H9 (cell line): Measurements from ENCODE around the gene ACSBG1. TPM values are rescaled to one million over a fixed set of nuclear protein-coding genes. Genes with fewer than 3 reads are reported as not detected.

Source experiments
- DNase-seq: peaks from one replicate; pipeline ENCODE4 v3.0.0-alpha.2; 2017
- H2AFZ ChIP-seq: one replicate; pipeline ENCODE4 v1.6.1; 2013; ENCODE audit warnings: mild to moderate bottlenecking, low read length, control low read depth, moderate library complexity
- H2AK5ac ChIP-seq: 2 replicates; pipeline ENCODE4 v1.6.1; 2013; ENCODE audit warnings: low read length, control low read depth, mixed read lengths; ENCODE audit not compliant: insufficient read length
- H2BK120ac ChIP-seq: one replicate; pipeline ENCODE4 v1.6.1; 2013; ENCODE audit warnings: low read depth, mild to moderate bottlenecking, low read length, control low read depth, inconsistent platforms; ENCODE audit not compliant: poor library complexity, severe bottlenecking
- H2BK12ac ChIP-seq: 2 replicates; pipeline ENCODE4 v1.6.1; 2013; ENCODE audit warnings: low read length, control low read depth, mixed read lengths, low read depth; ENCODE audit not compliant: insufficient read length
- H2BK15ac ChIP-seq: 2 replicates; pipeline ENCODE4 v1.6.1; 2013; ENCODE audit warnings: low read depth, low read length, control low read depth
- H2BK20ac ChIP-seq: one replicate; pipeline ENCODE4 v1.6.1; 2013; ENCODE audit warnings: low read depth, mild to moderate bottlenecking, low read length, control low read depth, inconsistent platforms; ENCODE audit not compliant: poor library complexity, severe bottlenecking
- H2BK5ac ChIP-seq: 2 replicates; pipeline ENCODE4 v1.6.1; 2013; ENCODE audit warnings: low read length, control low read depth, mixed read lengths; ENCODE audit not compliant: insufficient read length
- H3K14ac ChIP-seq: 2 replicates; pipeline ENCODE4 v1.6.1; 2013; ENCODE audit warnings: low read length, control low read depth; ENCODE audit not compliant: insufficient read depth
- H3K18ac ChIP-seq: 2 replicates; pipeline ENCODE4 v1.6.1; 2013; ENCODE audit warnings: low read depth, mild to moderate bottlenecking, mixed read lengths, low read length, control low read depth; ENCODE audit not compliant: insufficient read length
- H3K23ac ChIP-seq: 2 replicates; pipeline ENCODE4 v1.6.1; 2013; ENCODE audit warnings: low read length, control low read depth, mixed read lengths, low read depth; ENCODE audit not compliant: insufficient read length
- H3K23me2 ChIP-seq: 2 replicates; pipeline ENCODE4 v1.6.1; 2013; ENCODE audit warnings: low read depth, mild to moderate bottlenecking, mixed read lengths, low read length, control low read depth; ENCODE audit not compliant: insufficient read length, poor library complexity, severe bottlenecking
- H3K27ac ChIP-seq: 2 replicates; pipeline ENCODE4 v1.5.1; 2013; ENCODE audit warnings: low read length, control low read depth, mixed read lengths, low read depth; ENCODE audit not compliant: insufficient read length
- H3K27me3 ChIP-seq: 2 replicates; pipeline ENCODE4 v1.6.1; 2013; ENCODE audit warnings: low read length, control low read depth, inconsistent platforms; ENCODE audit not compliant: insufficient read depth
- H3K4ac ChIP-seq: 2 replicates; pipeline ENCODE4 v1.6.1; 2013; ENCODE audit warnings: low read depth, mild to moderate bottlenecking, control low read depth, inconsistent platforms, low read length, moderate library complexity
- H3K4me1 ChIP-seq: 2 replicates; pipeline ENCODE4 v1.6.1; 2013; ENCODE audit warnings: low read length, control low read depth, inconsistent platforms; ENCODE audit not compliant: insufficient read depth
- H3K4me2 ChIP-seq: 2 replicates; pipeline ENCODE4 v1.6.1; 2013; ENCODE audit warnings: low read length, control low read depth, mixed read lengths; ENCODE audit not compliant: insufficient read length, insufficient read depth
- H3K56ac ChIP-seq: 2 replicates; pipeline ENCODE4 v1.6.1; 2013; ENCODE audit warnings: low read depth, mild to moderate bottlenecking, mixed read lengths, low read length, control low read depth; ENCODE audit not compliant: insufficient read length
- H3K79me1 ChIP-seq: 2 replicates; pipeline ENCODE4 v1.6.1; 2013; ENCODE audit warnings: low read depth, mild to moderate bottlenecking, moderate library complexity, low read length, control low read depth, inconsistent platforms; ENCODE audit not compliant: insufficient read depth, poor library complexity, severe bottlenecking
- H3K79me2 ChIP-seq: 2 replicates; pipeline ENCODE4 v1.6.1; 2013; ENCODE audit warnings: low read length, control low read depth, inconsistent platforms; ENCODE audit not compliant: insufficient read depth
- H3K9ac ChIP-seq: 2 replicates; pipeline ENCODE4 v1.6.1; 2013; ENCODE audit warnings: low read length, control low read depth, mixed read lengths; ENCODE audit not compliant: insufficient read length; ENCODE audit errors: extremely low read depth
- H3K9me3 ChIP-seq: one replicate; pipeline ENCODE4 v1.6.1; 2013; ENCODE audit warnings: low read depth, low read length, inconsistent platforms; ENCODE audit not compliant: control insufficient read depth
- H3T11ph ChIP-seq: one replicate; pipeline ENCODE4 v1.6.1; 2013; ENCODE audit warnings: mild to moderate bottlenecking, low read length, control low read depth, inconsistent platforms
- H4K20me1 ChIP-seq: one replicate; pipeline ENCODE4 v1.6.1; 2013; ENCODE audit not compliant: control insufficient read depth, insufficient read length, insufficient read depth
- H4K5ac ChIP-seq: 2 replicates; pipeline ENCODE4 v1.6.1; 2013; ENCODE audit warnings: low read depth, mild to moderate bottlenecking, mixed read lengths, low read length, control low read depth; ENCODE audit not compliant: insufficient read length
- H4K8ac ChIP-seq: replicated peaks from 2 replicates; pipeline ENCODE4 v1.6.1; 2013; ENCODE audit warnings: low read length, control low read depth, mixed read lengths, low read depth; ENCODE audit not compliant: insufficient read length
- H4K91ac ChIP-seq: 2 replicates; pipeline ENCODE4 v1.6.1; 2013; ENCODE audit warnings: low read depth, mild to moderate bottlenecking, moderate library complexity, mixed read lengths, low read length, control low read depth; ENCODE audit not compliant: insufficient read length
- H3K27ac Mint-ChIP-seq, 3 experiments: 2 replicates in 2 of 3; 3 replicates in 1 of 3; pipeline ENCODE4 v1.8.0; 2020 to 2021; ENCODE audit warnings: mixed read lengths in 3 of 3, mild to moderate bottlenecking in 1 of 3, moderate library complexity in 1 of 3
- H3K27me3 Mint-ChIP-seq: 2 replicates; pipeline ENCODE4 v1.8.0; 2021; ENCODE audit warnings: low read depth, mild to moderate bottlenecking, moderate library complexity, mixed read lengths
- H3K36me3 Mint-ChIP-seq, 3 experiments: 2 replicates in 2 of 3; 3 replicates in 1 of 3; pipeline ENCODE4 v1.8.0; 2020 to 2021; ENCODE audit warnings: low read depth in 3 of 3, mixed read lengths in 3 of 3; ENCODE audit not compliant: insufficient read depth in 1 of 3
- H3K4me1 Mint-ChIP-seq, 2 experiments: 2 replicates each; pipeline ENCODE4 v1.8.0; 2020; ENCODE audit warnings: mixed read lengths in 2 of 2
- H3K4me3 Mint-ChIP-seq, 2 experiments: 2 replicates in 1 of 2; 3 replicates in 1 of 2; pipeline ENCODE4 v1.8.0; 2020 to 2021; ENCODE audit warnings: mild to moderate bottlenecking in 2 of 2, mixed read lengths in 2 of 2, moderate library complexity in 1 of 2
- H3K9me3 Mint-ChIP-seq, 2 experiments: 2 replicates in 1 of 2; 3 replicates in 1 of 2; pipeline ENCODE4 v1.8.0; 2020; ENCODE audit warnings: mild to moderate bottlenecking in 2 of 2, mixed read lengths in 2 of 2, moderate library complexity in 1 of 2
- CTCF ChIP-seq: fragments of 200-600 bp; sonication (generic); conservative IDR thresholded peaks from 3 replicates; pipeline ENCODE4 v1.8.0; 2021; ENCODE audit warnings: antibody characterized with exemption, mild to moderate bottlenecking
- WGBS: extraction: QIAGEN DNeasy Blood & Tissue Kit; methylation state at CpG from one replicate; pipeline ENCODE4 v1.1.7; 2013; ENCODE audit warnings: missing lambda C conversion rate, low lambda C conversion rate, mixed read lengths; ENCODE audit not compliant: insufficient read length; ENCODE audit errors: extremely low coverage; 5-methylcytosine and 5-hydroxymethylcytosine counted together
- total RNA-seq: library from RNA; stranded (reverse); gene quantifications from 2 replicates; pipeline ENCODE4 v1.2.1, GENCODE V29; 2021

ACSBG1 gene
- total RNA-seq, 1 experiment from 2014 or later = 2.2 TPM

- no peaks in the 10 kb centered on the region; a peak in 1 of 5 replicates for H3K9me3 Mint-ChIP-seq
- Histone ChIP-seq H3K27ac (no peak overlapping the region), H3K23ac (no peak overlapping the region), H3T11ph (no peak overlapping the region), H3K9me3 (no peaks in the 10 kb centered on the region), H3K18ac (no peak overlapping the region), H3K23me2 (peaks cover 6% of the 10 kb centered on the region), H4K5ac (no peak overlapping the region), H4K91ac (no peak overlapping the region), H3K4ac (no peak overlapping the region), H4K20me1 (no peaks in the 10 kb centered on the region), H3K56ac (no peak overlapping the region), H2AK5ac (no peak overlapping the region), H3K4me2 (peak overlapping the region; percentile 59), H2BK12ac (no peak overlapping the region), H3K4me1 (peaks cover 3% of the 10 kb centered on the region; the same call in 1 of the 2 replicates), H2BK120ac (no peak overlapping the region), H2BK20ac (no peak overlapping the region), H3K9ac (no peak overlapping the region), H3K79me1 (no peaks in the 10 kb centered on the region), H3K14ac (no peak overlapping the region), H3K79me2 (no peaks in the 10 kb centered on the region), H2AFZ (no peak overlapping the region), H2BK5ac (no peak overlapping the region), H2BK15ac (no peak overlapping the region), H3K27me3 (no peaks in the 10 kb centered on the region), H4K8ac (no peak overlapping the region)
- H3K36me3 Mint-ChIP-seq = peaks cover 0 to 3% (median 3%) of the 10 kb centered on the region in 3 experiments; a peak in 3 of 7 replicates
- H3K4me3 Mint-ChIP-seq = peak overlapping the region; percentile 80 to 91
- H3K27me3 Mint-ChIP-seq = peaks cover 2% of the 10 kb centered on the region; the same call in 1 of the 2 replicates
- TF ChIP-seq CTCF = no peak
- peak overlapping the region in 2 of 3 experiments; percentile 74 to 75; a peak in 3 of 7 replicates for H3K27ac Mint-ChIP-seq
- WGBS = no CpG with 5 or more reads among the region's 5 CpGs
- DNase-seq = no peak
- peaks cover 22 to 27% of the 10 kb centered on the region in 2 experiments for H3K4me1 Mint-ChIP-seq
These were observed 104.5 kb downstream of the ACSBG1 start for GRCh38 chr15:78129751-78130287.
